ENCODE measurements around the gene PLCG2.

The PLCG2 gene

DNA sequence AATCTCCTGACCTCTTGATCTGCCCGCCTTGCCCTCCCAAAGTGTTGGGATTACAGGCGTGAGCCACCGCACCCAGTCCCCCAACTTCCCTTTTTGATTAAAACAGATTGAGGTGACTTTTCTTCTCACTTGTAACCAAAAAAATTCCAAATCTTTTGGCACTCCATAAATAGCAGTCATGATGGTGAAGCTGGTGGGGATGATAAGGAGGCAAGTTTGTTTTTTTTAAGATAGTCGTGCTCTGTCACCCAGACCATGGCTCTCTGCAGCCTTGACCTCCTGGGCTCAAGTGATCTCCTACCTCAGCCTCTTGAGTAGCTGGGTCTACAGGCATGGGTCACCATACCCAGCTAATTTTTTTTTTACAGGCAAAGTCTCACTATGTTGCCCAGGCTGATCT, 34.7 kb upstream of the PLCG2 start:
- no peak for DNase-seq (ENCODE audit: low read depth in 1 of 2, low spot score in 1 of 2)
- Histone ChIP-seq H3K27me3 (ENCODE audit: insufficient read depth, poor library complexity, severe bottlenecking) (no peaks in the 10 kb centered on the region), H3K4me3 (replicated peaks; ENCODE audit: insufficient read depth, low read length) (no peak overlapping the region), H3K27ac (replicated peaks) (no peak overlapping the region)
- TF ChIP-seq SPI1 (IDR thresholded peaks at IDR 0.05; ENCODE audit: borderline replicate concordance, low read depth) (no peak), POLR2AphosphoS5 (IDR thresholded peaks at IDR 0.05; ENCODE audit: low read depth) (no peak)

DNA sequence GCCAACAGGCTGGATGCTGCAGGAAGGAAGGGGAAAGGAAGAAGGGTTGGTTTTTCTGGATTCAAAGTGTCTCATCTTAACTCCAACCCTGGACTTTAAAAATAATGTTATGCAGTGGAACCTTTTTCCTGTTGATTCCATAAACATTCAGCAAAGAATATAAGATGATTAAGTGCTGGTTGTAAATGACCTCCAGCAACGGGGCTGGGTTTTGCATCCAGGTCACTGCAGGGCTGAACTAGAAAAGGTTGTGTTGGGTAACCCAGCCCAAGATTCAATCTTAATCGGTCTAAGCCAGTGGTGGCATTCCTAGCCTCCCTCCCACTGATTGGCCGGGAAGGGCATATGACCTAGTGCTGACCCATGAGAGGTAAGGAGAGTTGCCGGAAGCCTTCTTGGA, 34.2 kb upstream of the PLCG2 start:
- TF ChIP-seq, protein P1, sequence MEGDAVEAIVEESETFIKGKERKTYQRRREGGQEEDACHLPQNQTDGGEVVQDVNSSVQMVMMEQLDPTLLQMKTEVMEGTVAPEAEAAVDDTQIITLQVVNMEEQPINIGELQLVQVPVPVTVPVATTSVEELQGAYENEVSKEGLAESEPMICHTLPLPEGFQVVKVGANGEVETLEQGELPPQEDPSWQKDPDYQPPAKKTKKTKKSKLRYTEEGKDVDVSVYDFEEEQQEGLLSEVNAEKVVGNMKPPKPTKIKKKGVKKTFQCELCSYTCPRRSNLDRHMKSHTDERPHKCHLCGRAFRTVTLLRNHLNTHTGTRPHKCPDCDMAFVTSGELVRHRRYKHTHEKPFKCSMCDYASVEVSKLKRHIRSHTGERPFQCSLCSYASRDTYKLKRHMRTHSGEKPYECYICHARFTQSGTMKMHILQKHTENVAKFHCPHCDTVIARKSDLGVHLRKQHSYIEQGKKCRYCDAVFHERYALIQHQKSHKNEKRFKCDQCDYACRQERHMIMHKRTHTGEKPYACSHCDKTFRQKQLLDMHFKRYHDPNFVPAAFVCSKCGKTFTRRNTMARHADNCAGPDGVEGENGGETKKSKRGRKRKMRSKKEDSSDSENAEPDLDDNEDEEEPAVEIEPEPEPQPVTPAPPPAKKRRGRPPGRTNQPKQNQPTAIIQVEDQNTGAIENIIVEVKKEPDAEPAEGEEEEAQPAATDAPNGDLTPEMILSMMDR (IDR thresholded peaks at IDR 0.05; ENCODE audit: insufficient read depth, low read length): no peak
- TF ChIP-seq POLR2AphosphoS5 (IDR thresholded peaks at IDR 0.05; ENCODE audit: low read depth) (no peak), SPI1 (IDR thresholded peaks at IDR 0.05; ENCODE audit: borderline replicate concordance, low read depth) (no peak), GABPA (IDR thresholded peaks at IDR 0.05; ENCODE audit: low read depth) (no peak)
- TF ChIP-seq, protein P2, sequence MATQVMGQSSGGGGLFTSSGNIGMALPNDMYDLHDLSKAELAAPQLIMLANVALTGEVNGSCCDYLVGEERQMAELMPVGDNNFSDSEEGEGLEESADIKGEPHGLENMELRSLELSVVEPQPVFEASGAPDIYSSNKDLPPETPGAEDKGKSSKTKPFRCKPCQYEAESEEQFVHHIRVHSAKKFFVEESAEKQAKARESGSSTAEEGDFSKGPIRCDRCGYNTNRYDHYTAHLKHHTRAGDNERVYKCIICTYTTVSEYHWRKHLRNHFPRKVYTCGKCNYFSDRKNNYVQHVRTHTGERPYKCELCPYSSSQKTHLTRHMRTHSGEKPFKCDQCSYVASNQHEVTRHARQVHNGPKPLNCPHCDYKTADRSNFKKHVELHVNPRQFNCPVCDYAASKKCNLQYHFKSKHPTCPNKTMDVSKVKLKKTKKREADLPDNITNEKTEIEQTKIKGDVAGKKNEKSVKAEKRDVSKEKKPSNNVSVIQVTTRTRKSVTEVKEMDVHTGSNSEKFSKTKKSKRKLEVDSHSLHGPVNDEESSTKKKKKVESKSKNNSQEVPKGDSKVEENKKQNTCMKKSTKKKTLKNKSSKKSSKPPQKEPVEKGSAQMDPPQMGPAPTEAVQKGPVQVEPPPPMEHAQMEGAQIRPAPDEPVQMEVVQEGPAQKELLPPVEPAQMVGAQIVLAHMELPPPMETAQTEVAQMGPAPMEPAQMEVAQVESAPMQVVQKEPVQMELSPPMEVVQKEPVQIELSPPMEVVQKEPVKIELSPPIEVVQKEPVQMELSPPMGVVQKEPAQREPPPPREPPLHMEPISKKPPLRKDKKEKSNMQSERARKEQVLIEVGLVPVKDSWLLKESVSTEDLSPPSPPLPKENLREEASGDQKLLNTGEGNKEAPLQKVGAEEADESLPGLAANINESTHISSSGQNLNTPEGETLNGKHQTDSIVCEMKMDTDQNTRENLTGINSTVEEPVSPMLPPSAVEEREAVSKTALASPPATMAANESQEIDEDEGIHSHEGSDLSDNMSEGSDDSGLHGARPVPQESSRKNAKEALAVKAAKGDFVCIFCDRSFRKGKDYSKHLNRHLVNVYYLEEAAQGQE (IDR thresholded peaks at IDR 0.05; ENCODE audit: insufficient replicate concordance, low read depth): no peak
- Histone ChIP-seq H3K27ac (replicated peaks) (no peak overlapping the region), H3K27me3 (ENCODE audit: insufficient read depth, poor library complexity, severe bottlenecking) (no peaks in the 10 kb centered on the region), H3K4me3 (replicated peaks; ENCODE audit: insufficient read depth, low read length) (no peak overlapping the region)
- no peak for DNase-seq (ENCODE audit: low read depth in 1 of 2, low spot score in 1 of 2)

DNA sequence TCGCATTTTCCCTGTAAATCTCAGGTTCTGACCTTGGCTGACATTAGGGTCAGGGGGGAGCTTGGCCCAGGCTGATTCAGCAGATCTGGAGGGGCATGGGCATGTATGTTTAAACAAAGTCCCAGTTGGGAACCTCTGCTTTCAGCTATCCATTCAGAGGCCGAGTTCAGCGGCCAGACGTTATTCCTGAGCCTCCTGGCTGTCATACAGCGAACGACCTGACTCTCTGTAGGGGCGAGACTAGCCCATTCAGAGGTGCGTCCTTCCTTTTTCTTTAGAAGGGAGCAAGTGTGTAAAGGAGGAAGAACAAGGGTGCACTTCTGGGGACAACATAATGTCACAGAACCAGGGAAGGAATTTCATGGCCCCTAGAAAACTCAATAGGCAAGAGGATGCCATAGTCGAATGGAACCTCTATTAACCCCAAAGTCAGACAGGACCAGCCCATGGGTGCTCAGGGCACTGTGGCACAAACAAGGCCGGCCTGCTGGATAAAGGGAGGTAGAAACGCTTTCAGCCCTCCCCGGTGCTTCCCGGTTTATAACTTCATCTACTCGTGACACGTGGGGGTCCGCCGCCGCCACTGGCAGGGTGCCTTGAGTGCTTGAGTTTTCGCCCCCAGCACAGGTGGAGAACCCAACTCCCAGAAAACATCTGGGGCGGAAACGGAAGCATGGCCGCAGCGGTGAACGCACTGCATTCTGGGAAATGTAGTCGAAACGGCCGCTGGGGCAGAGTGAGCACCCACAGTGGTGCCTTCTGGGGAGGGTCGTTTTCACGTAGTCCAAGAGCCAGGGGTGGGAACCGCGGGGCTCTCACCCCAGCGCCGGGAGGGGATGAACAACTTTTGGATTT, 33.2 kb upstream of the PLCG2 start:
- TF ChIP-seq, protein P1 (IDR thresholded peaks at IDR 0.05; ENCODE audit: insufficient read depth, low read length): no peak
- no peak for TF ChIP-seq SPI1 (IDR thresholded peaks at IDR 0.05; ENCODE audit: borderline replicate concordance, low read depth)
- TF ChIP-seq GABPA (IDR thresholded peaks at IDR 0.05; ENCODE audit: low read depth): peak; percentile 87
- peak; percentile 44; the same call in 1 of the 2 replicates for TF ChIP-seq POLR2AphosphoS5 (IDR thresholded peaks at IDR 0.05; ENCODE audit: low read depth)
- TF ChIP-seq, protein P2 (IDR thresholded peaks at IDR 0.05; ENCODE audit: insufficient replicate concordance, low read depth): no peak
- peak; percentile 15 to 63 for DNase-seq (ENCODE audit: low read depth in 1 of 2, low spot score in 1 of 2)
- peak overlapping the region; percentile 63 for H3K27ac ChIP-seq (replicated peaks)

DNA sequence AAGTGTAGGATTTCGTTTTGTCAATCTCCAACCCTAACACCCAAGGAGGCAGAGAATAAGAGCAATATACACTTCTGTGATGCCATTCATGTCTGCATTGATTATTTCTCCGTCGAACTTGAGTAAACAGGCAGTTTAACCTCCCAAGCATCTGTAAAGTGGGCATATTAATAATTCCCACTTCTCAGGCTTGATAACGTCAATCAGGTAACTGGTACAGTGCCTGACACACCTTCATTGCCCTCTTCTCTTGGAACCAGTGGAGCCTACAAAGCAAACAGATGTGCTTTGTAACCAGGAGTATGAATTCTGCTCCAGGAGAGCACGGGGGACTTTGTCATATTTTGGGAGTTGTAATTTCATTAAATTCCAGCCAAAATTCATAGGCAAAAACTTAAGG, 32.5 kb upstream of the PLCG2 start:
- TF ChIP-seq, protein P1 (IDR thresholded peaks at IDR 0.05; ENCODE audit: insufficient read depth, low read length): no peak
- no peak for TF ChIP-seq SPI1 (IDR thresholded peaks at IDR 0.05; ENCODE audit: borderline replicate concordance, low read depth)
- no peak for DNase-seq (ENCODE audit: low read depth in 1 of 2, low spot score in 1 of 2)
- Histone ChIP-seq H3K27ac (replicated peaks) (peak overlapping the region; percentile 63; the same call in 1 of the 2 replicates), H3K27me3 (ENCODE audit: insufficient read depth, poor library complexity, severe bottlenecking) (no peaks in the 10 kb centered on the region), H3K4me3 (replicated peaks; ENCODE audit: insufficient read depth, low read length) (peak overlapping the region; percentile 34)

More for the DNA sequence above, 33.2 kb upstream of the PLCG2 start:
- no peaks in the 10 kb centered on the region for H3K27me3 ChIP-seq (ENCODE audit: insufficient read depth, poor library complexity, severe bottlenecking)
- H3K4me3 ChIP-seq (replicated peaks; ENCODE audit: insufficient read depth, low read length): peak overlapping the region; percentile 34
